ENCODE data around the gene KRTAP4-4. TPM values are rescaled to one million over a fixed set of nuclear protein-coding genes. Genes with fewer than 3 reads are reported as not detected.

Gene KRTAP4-4
- total RNA-seq, 2 experiments from 2014 or later = not detected

DNA sequence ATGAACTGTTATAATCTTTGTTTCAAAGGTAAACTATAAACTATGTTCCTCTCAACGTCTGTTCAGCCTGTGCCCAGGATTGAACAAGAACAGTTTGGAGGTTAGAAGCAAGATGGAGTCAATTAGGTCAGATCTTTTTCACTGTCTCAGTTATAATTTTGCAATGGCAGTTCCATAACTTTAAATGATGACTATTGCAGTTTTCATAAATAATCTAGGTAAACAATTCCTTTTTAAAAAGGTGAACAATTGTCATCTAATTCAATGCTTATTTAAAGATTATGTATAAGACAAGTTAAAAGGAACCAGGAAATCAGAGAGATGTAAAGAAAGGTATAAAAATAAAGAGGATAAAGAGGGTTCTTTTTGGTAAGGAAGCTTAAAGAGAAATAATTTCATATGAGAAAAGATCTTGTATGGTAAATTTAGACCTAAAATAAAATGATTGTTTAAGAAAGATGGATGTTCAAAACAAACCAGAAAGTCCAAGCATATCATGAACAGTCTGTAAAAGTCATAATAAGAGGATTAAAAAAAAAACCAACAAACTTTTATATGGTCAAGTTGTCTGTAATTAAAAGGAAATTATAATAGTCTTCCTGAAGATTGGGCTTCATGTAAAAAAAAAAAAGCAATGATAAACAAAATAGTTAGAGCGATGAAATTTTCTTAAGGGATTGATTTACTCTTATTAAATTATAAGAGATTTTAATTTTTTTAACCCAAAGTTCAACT is 49.2 kb downstream of the KRTAP4-4 start:
- no peak for ATAC-seq
- H3K4me3 Mint-ChIP-seq = no peak overlapping the region
- no peaks in the 10 kb centered on the region for H3K36me3 Mint-ChIP-seq (ENCODE audit: low read depth)
- no peak for DNase-seq
- H3K4me1 Mint-ChIP-seq (ENCODE audit: low read depth) = peaks cover 8% of the 10 kb centered on the region
- H3K27me3 Mint-ChIP-seq = peaks cover 3% of the 10 kb centered on the region
- peaks cover 2% of the 10 kb centered on the region for H3K9me3 Mint-ChIP-seq
- POLR2A ChIA-PET = no interaction called here
- CTCF ChIA-PET = no interaction called here
- intact Hi-C loops (cut with micrococcal nuclease) = no loop called here
- no peak for TF ChIP-seq CTCF (IDR thresholded peaks at IDR 0.05)
- H3K27ac Mint-ChIP-seq = no peak overlapping the region

Other genes starting within 250 kb of the KRTAP4-4 start
- gene KRT23, start 223.1 kb downstream of the KRTAP4-4 start, total RNA-seq = not detected
- gene KRT39, start 193.8 kb downstream of the KRTAP4-4 start, total RNA-seq = not detected
- gene KRT40, start 176.4 kb downstream of the KRTAP4-4 start, total RNA-seq = not detected
- not detected for gene KRTAP3-3, start 166.6 kb downstream of the KRTAP4-4 start, total RNA-seq
- not detected for gene KRTAP3-2, start 160.8 kb downstream of the KRTAP4-4 start, total RNA-seq
- gene KRTAP3-1, start 151.6 kb downstream of the KRTAP4-4 start, total RNA-seq = not detected
- not detected for gene KRTAP1-5, start 133.5 kb downstream of the KRTAP4-4 start, total RNA-seq
- gene KRTAP1-4, start 130.6 kb downstream of the KRTAP4-4 start, total RNA-seq = not detected
- not detected for gene KRTAP1-3, start 125.9 kb downstream of the KRTAP4-4 start, total RNA-seq
- not detected for gene KRTAP1-1, start 119.3 kb downstream of the KRTAP4-4 start, total RNA-seq
- not detected for gene KRTAP2-1, start 113.4 kb downstream of the KRTAP4-4 start, total RNA-seq
- gene KRTAP2-2, start 105.5 kb downstream of the KRTAP4-4 start, total RNA-seq = not detected
- gene KRTAP2-3, start 100.6 kb downstream of the KRTAP4-4 start, total RNA-seq = not detected
- gene KRTAP2-4, start 94.9 kb downstream of the KRTAP4-4 start, total RNA-seq = not detected
- gene KRTAP4-7, start 76.6 kb downstream of the KRTAP4-4 start, total RNA-seq = not detected
- not detected for gene KRTAP4-8, start 62.6 kb downstream of the KRTAP4-4 start, total RNA-seq
- not detected for gene KRTAP4-16, start 58.5 kb downstream of the KRTAP4-4 start, total RNA-seq
- not detected for gene KRTAP4-9, start 55.4 kb downstream of the KRTAP4-4 start, total RNA-seq
- not detected for gene KRTAP4-11, start 42.4 kb downstream of the KRTAP4-4 start, total RNA-seq
- not detected for gene KRTAP4-12, start 36.6 kb downstream of the KRTAP4-4 start, total RNA-seq
- not detected for gene KRTAP4-6, start 20.2 kb downstream of the KRTAP4-4 start, total RNA-seq
- not detected for gene KRTAP4-5, start 10.9 kb downstream of the KRTAP4-4 start, total RNA-seq
- not detected for gene KRTAP4-3, start 7.5 kb upstream of the KRTAP4-4 start, total RNA-seq
- not detected for gene KRTAP4-2, start 17.5 kb upstream of the KRTAP4-4 start, total RNA-seq
- not detected for gene KRTAP4-1, start 24.2 kb upstream of the KRTAP4-4 start, total RNA-seq
- gene KRTAP9-1, start 29.1 kb upstream of the KRTAP4-4 start, total RNA-seq = not detected
- not detected for gene KRTAP9-2, start 65.9 kb upstream of the KRTAP4-4 start, total RNA-seq
- gene KRTAP9-3, start 71.7 kb upstream of the KRTAP4-4 start, total RNA-seq = not detected
- gene KRTAP9-8, start 77.3 kb upstream of the KRTAP4-4 start, total RNA-seq = not detected
- gene KRTAP9-4, start 88.9 kb upstream of the KRTAP4-4 start, total RNA-seq = not detected
- not detected for gene KRTAP9-9, start 94.6 kb upstream of the KRTAP4-4 start, total RNA-seq
- gene KRTAP9-6, start 104.6 kb upstream of the KRTAP4-4 start, total RNA-seq = not detected
- gene KRTAP9-7, start 115.0 kb upstream of the KRTAP4-4 start, total RNA-seq = not detected
- gene KRTAP29-1, start 142.1 kb upstream of the KRTAP4-4 start, total RNA-seq = not detected
- gene KRTAP16-1, start 148.6 kb upstream of the KRTAP4-4 start, total RNA-seq = not detected
- not detected for gene KRTAP17-1, start 155.0 kb upstream of the KRTAP4-4 start, total RNA-seq
- not detected for gene KRT33A, start 190.1 kb upstream of the KRTAP4-4 start, total RNA-seq
- not detected for gene KRT33B, start 209.1 kb upstream of the KRTAP4-4 start, total RNA-seq
- gene KRT34, start 221.6 kb upstream of the KRTAP4-4 start, total RNA-seq = not detected
- not detected for gene KRT31, start 236.9 kb upstream of the KRTAP4-4 start, total RNA-seq

All from activated CD8-positive, alpha-beta T cell treated with anti-CD3 and anti-CD28 coated beads for 36 hours (primary cell).